NCI-H146 (cell line): ENCODE data around the gene CTSZ.
A peak's percentile ranks its signal among the peaks of the same experiment; 100 is the strongest.
"Not testable (repeated sequence)": the region's sequence is repeated elsewhere in the genome, so short reads cannot be mapped to it uniquely, and the experiment has no call there.

Experiments
- DNase-seq: peaks from one replicate; lab custom pipeline; 2025; lab: John Stamatoyannopoulos, UW

The CTSZ gene

DNA sequence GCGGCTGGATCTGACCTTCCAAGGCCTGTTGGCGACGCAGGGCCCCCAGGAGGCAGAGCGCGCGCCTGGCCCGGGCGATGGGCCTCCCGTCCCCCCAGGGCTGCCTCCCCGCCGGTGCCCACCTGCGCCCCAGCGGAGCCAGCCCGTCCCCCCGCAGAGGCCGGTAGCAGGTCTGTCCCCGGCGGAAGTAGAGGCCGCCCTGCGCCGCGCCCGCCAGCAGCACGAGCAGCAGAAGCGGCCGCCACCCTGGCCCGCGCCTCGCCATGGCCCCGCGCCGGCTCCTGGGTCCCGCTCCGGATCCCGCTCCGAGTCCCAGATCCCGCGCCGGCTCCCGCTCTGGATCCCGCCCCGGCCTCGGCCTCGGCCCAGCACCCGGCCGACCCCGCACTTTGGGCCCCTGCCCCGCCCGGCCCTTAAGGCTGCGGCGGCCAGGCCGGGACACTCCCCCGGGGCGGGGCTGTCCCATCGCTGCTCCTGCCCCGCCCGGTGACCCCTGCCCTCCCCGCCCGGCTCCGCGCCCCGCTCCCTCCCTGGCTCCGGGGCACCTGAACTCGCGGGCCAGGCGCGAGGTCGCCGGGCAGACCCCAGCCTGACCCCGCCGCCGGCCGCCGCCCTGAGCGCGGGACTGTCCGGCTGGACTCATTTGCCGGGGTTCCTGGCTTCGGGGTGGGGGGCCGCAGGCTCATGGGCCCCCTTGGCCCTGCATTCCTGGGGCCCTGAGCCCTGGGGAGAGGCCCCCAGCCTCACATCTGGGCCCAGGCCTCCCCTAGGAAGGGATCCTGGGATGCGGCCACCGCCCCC is at the start of gene CTSZ:
Gene CTSZ (minus strand): TSS at position 391 of the 801 bp plus-strand sequence. CDS start 126 bp downstream, at position 265.
- peak; percentile 51 for DNase-seq

DNA sequence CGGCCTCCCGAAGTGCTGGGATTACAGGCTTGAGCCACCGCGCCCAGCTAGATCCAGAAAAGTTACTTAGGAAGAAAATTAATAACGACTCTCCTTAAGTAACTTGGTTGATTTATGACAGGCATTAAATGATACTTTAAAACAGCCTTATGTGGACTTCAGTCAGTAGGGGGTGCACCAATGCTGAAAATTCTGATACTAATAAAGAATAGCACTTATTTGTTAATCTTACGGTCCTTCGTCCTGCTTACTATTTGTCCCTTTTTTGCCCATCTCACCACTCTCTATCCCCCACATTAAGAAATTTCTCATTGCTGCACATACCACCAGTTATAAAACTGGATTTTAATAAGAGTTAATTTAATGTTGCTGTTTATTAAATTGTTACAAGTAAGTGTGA is 48.2 kb upstream of the CTSZ start:
- peak; percentile 8 for DNase-seq

DNA sequence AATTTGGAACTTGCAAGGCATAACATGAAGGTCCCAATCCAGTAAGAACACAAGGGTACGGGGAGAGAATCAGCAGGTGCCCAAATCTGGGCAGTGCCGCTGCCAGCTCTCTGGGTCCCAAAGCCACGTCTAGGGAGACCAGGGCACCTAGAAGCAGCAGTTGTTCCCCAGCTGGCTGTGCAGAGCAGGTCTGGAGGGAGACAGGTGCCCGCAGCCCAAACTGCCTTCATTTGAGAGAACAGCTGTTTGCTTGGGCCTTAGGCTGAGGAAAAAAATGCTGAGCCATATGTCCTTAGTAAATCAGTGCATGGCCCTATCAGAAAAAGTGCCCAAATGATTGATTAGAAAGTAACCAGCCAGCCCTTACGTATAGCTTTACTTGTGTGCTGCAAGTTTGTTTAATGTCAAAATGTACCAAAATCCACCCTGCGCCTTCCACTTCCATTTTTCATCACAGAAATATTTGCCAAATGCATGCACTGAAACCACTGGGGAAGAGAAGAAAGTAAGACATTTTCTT is 44.7 kb upstream of the CTSZ start:
- DNase-seq: peak; percentile 3

DNA sequence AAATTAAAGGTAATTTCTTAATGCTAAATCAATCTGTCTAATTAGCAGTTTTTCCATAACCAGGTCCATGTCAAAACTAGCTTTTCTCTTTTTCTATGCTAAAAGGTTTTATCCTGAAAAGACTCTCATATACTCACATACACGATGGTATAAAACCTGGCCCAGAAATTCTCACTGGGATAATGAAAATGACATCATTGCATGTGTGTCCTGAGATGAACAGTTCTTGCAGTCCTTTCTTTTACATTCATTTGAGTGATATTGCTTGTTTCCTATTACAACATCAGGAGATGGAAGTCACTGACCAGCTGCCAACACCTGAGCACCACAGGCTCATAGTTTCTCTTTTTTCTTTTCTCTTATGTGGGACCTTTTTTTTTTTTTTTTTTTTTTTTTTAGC is 43.4 kb upstream of the CTSZ start:
- DNase-seq: no peak

DNA sequence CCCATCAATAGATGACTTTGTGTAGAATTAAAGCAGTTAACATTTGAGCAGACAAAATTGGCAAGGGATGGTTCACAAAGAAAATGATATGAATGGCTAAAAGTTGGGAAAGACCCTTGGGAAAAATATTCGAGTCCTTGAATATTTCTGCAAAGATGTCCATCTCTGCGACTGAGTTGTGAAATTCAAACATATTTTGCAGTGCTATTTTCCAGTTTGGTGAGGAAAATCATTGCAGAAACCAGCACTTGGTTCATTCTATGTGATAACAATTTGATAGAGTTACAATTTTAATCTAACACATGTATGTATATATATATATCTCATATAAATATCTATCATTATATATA is 41.6 kb upstream of the CTSZ start:
- no peak for DNase-seq

DNA sequence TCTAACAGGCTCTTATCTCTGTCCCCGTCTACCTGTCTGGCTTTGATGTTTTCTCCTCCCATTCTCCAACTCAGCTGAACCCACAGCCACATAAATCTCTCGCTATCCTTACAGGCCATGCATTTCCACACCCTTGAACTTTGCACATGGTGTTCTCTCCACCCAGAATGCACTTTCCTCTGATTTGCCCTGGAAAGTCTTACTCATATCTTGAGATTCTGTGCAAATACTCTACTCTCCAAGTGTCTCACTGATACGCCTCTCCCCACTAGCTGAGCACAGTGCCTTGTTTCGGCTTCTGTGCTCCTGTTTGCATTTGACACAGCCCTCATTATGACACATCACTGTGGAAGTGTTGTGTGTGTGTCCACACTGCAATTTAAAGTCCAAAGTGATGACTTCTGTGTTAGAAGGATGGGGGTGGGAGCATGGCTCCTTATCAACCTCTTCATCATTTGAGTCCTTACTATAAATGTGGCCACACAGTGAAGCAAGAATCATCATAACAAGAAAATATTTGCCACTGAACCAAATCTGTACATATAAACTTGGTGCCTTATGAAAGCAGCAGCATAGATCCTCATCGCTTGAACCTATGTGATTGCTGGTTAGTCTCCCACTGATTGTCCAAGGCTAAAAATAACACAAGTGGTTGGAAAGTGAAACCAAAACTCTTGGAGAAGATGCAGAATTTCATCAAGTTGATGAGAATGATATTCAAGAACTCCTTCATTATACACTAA is 41.1 kb upstream of the CTSZ start:
- no peak for DNase-seq

DNA sequence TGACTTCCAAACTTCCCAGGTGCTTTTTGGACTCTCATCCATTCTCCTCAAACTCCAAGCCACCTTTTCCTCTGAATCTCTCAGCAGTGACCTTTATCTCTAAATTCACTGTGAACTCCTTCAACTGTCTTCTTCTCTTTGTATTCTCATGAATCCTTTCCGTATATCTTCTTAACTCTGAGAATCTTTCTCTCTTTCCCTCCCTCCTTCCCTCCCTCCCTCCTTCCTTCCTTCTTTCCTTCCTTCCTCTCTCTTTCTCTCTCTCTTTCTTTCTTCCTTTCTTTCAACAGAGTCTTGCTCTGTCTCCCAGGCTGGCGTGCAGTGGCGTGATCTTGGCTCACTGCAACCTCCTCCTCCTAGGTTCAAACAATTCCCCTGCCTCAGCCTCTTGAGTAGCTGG is 39.8 kb upstream of the CTSZ start:
- no peak for DNase-seq

DNA sequence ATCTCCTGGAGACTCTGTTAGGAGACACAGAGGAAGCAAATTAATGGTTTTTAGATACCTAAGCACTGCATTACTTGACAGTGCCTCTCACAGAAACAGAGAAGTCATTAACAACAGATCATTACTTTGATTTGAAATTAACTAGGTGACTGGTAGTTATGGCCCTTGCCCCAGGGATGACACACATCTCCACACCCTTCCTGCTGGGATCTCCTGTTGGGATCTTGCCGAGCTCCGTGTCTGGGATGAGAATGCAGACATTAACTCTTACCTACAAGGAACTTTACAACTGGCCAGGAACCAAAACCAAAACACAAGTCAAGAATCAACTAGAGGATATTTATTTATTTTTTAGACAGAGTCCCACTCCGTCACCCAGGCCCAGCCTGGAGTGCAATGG is 37.7 kb upstream of the CTSZ start:
- DNase-seq: no peak

DNA sequence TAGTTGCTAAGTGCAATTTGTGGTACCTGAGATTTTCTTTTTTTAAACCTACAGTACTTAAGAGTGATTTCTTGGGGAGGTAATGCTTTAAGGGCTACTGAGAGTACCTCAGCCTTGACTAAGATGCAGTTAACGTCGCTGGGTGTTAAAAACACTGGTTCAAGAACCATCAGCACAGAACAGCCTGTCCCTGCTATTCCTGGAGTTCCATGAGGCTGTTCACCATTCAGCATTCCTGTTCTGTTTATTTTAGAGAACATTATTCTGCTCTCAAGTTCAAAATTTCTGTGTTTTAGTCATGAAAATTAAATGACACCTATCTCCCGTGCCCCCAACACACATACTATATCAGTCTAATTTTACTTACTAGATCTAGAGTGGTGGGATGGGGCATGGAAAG is 37.2 kb upstream of the CTSZ start:
- no peak for DNase-seq

DNA sequence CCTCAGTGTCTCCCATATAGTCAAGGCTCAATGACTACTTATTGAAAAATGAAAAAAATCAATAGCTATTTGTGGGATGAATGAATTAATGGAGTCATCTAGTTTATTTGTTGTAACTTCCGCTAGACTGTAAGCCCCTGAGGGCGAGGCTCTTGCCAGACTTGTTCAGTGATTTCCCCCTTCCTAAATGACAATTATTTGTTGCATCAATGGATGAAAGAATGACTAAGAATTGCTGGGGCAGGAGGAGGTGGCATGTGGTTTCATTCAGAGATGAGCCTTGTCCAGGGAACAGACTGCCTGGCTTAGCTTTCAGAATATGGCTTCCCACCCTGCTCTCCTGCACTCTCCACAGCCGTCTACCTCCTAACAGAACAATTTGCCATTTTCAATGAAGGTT is 36.6 kb upstream of the CTSZ start:
- peak; percentile 38 for DNase-seq

DNA sequence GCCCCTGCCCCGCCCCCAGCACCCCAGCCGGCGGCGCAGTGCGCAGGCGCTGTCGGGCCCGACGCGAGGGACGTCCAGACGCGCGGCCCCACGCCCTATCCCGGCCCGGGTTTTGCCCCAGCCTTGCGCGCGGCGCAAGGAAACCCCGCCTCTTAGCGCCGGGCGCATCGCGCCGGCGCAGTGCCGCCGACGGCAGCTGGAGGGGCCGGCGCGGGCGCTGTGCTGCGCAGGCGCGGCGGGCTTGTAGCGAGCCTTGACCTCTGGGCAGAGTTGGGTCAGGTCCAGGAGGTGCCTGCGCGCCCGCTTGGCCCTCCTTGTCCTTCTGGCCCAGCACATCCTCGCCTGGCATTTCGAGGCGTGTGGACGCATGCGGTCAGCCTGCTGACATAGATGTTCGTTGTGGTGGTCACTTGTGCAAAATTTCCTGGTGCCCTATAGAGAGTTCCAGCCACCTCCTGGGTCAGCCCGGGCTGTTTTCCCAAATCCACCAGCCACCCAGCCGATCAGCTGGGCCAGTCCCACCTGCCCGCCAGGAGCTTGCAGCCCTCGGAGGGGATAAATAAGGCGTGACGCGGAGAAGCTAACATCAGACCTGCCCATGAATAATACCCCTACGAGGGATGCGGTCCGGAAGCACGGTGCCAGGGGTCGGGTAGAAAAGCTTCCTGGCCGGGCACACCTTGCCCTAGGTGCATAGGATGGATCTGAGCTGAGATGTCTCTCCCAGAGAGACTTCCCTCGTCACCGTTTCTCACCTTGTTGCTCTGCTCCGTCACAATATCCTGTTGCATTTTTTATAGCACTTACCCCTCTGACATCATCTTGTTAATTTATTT is 36.0 kb upstream of the CTSZ start:
- DNase-seq: peak; percentile 96

DNA sequence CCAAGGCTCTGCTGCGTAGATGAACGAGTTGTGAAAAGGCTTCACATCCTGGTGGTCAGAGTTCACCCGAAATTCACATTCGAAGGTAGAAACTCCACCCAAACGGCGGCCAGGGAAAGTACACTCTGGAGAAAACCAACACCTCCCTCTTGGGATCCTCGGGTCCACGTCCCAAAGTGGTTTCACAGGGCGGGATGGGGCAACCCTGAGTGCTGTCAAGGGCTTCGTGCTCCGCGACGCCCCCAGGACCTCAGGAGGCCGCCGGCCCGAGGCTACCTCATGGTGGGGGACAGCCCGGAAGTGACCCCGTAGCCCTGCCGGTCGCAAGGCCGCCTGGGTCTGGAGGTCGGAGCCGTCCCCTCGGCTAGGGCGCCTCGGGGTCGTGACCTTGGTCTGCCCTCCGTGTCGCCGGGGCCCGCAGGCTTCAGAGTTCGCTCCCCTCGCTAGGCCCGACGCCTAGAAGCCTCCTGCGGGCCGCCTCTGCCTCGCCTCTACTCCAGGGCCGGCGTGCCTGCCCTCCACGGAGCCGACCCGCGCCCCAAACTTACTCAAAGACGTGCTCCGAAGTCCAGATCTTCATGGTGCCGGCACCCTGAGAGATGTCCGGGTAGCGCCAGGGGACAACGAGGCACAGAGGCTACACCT is 35.2 kb upstream of the CTSZ start, which contains the start of gene PRELID3B:
Gene PRELID3B (minus strand): TSS at position 636 of the 645 bp plus-strand sequence. CDS start 56 bp downstream, at position 580.
- DNase-seq: peak; percentile 49

DNA sequence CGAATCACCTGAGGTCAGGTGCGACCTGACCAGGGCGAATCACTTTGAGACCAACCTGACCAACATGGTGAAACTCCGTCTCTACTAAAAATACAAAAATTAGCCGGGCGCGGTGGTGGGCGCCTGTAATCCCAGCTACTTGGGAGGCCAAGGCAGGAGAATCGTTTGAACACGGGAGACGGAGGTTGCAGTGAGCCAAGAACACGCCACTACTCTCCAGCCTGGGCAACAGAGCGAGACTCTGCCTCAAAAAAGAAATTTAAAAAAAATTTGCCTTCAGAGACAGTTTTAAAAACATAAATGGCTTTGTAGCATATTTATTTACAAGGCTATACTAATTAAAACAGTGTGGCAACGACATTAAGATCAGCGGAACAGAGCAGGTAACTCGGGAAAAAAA is 34.4 kb upstream of the CTSZ start:
- DNase-seq: not testable (repeated sequence)

DNA sequence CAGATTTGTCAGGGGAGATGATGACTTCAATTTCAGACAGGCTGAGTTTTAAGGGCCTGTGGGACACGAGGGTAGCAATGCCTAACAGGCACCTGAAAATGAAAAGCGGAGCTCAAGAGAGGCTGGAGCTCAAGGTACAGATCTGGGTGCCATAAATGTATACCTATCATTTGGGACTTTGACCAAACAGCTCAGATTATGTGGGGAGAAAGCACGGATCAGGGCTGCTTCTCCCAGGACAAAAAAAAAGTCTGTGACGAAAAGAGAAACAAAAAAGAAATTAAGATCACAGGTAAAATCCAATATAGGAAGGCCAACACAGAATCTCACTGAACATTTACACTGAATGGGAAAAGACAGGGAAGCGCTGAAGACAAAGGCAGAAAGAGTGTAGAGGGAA is 33.6 kb upstream of the CTSZ start:
- DNase-seq: no peak

DNA sequence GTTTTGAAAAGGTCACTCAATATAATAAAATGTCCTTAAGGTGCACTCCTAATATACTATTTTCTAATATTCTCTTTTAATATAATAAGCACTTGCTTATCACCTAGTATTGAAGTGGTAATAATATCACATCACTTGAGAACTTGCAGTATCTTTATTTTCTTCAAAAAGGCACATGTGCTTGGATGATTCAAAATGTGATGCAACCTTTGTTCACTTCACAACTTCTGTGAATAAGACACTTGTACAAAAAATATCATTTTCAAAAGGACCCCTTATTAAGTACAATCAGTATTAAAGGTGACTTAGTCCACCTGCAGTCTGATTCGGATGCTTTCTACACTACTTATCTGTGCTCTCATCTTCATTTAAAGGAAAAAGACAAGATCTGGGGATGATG is 32.2 kb upstream of the CTSZ start:
- DNase-seq: no peak

DNA sequence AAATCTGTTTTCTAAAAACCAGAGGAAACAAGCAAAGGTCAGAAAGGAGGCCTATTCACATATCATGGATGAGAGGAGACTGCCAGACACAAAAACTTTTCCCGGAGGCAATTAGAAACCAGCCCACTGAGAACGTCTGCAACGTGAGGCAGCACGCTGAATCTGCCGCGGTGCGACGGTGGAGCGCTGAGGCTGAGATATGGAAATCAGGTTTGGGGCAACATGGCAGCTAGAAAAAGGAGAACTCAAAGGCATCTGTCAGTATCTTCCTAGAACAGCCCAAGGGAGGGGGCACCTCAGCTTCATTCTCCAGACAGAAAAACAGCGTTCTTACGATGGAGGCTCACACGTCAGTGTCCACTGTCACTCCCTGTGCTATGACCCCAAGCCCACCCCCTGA is 30.3 kb upstream of the CTSZ start:
- DNase-seq: no peak

DNA sequence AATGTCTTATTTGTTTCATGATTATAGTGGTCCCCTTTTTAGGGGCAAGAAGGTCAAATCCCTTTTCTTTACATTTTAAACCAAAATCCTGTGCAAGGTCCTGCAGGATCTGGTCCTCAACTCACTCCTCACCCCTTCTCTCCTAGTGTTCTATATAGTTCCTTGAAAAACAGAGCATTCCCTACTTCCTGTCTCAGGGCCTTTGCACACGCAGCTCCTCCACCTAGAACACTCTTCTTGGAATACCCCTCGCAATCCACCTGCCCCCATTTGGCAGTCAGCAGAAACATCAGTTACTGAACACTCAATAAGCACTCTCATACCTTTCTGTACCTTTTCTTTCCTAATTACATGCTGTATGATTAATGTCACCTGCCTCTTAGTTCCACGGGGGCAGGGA is 28.3 kb upstream of the CTSZ start:
- DNase-seq: no peak

DNA sequence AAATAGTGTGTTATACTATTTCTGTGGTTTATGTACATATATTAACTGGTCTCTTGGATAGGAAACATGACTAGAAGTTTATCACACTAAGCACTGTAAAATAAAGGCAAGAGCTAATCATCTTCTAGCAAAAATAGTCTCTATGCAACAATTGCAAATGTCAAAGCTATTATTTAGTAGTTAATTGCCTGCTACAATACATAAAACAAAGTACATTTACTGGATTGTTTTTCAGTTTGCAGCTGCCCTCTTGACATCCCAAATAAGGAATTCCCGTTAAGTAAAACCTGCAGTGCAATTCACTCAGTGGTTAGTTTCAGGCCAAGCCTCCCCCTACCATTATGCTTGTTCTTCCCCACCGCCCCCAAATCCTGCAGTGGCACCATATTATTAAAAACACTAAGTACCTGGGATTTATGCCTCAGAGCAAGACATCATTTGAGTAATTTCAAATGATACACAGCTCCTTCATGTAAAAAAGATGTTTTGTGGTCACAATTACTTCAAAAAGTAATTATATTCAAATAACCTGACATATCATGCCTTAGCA is 26.6 kb upstream of the CTSZ start:
- no peak for DNase-seq

DNA sequence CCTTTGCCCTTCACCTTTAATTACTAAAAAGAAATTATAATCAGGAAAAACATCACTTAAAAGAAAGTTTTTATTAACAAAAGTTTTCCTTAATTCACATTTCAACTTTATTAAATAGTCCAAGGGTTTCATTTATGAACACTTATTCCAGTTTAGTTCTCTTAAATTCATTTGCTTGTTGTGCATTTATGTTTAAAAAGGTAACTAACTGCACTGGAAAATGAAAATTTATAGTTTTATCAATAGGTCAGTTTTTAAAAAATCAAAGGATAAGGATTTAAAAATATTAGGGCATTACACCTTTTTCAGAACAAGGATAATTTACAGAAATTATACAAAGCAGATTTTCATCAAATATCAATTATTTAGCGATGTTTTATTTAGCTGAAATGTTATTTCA is 26.0 kb upstream of the CTSZ start:
- no peak for DNase-seq

DNA sequence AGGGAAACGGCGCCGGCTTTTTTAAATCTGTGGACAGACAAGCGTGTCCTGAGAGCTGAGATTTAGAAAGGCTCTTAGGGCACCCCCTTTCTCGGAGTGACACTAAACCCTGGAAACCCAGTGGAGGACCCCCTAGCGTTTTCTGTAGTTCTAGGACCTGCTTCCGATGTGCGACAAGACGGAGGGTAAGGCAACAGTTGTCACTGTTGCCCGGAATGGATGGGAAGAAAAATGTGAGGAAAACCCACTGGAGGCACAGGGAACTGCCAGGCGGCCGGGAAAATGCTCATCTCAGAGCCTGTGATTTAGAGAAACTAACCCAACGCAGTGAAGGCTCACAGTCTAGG is 25.6 kb upstream of the CTSZ start:
- peak; percentile 86 for DNase-seq

DNA sequence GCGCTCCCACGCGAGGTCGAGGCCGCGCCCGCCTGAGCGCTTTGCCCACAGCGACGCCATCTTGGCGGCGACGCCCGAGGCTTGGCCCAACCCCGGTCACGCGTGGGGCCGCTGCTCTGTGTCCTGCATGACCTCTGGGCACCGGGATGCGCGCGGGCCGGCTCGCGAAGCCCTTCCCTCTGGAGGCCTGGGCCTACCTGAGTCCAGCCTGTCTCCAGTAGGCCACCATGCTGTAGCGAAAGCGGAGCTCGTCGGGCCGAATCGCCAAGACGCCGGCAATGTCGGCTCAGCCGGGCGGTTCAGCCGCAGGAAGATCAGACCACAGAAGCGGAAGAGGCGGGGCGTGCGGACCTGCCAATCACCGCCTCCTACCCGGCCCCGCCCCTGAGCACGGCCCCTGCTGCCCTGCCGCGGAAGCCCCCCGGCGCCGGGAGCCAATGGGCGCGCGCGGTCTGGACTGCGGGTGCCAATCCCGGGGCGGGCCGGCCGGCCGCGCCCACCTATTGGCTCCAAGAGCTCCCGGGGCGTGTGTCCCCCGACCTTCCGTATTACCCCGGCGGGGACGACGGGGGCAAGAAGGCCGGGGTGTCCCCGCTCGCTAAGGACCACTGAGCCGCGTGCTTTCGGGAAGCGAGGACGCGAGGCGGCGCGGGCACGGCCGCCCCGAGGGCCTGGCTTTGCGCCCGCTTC is 25.1 kb upstream of the CTSZ start, which contains the start of gene ATP5F1E:
Gene ATP5F1E (minus strand): TSS at position 313 of the 690 bp plus-strand sequence. CDS start 84 bp downstream, at position 229.
- DNase-seq: peak; percentile 98
